GM04504 (cell line): ENCODE data around the gene CHST11.

ENCODE experiments used
- DNase-seq: peaks from one replicate; pipeline ENCODE4 v3.0.0-alpha.2; 2012; ENCODE audit warnings: low read depth

CHST11 gene

GRCh38 chr12:104460973-104461698 lies 4.4 kb downstream of the CHST11 start:
- DNase-seq = no peak

- no peak for DNase-seq
Measured at GRCh38 chr12:104462325-104462724, 5.6 kb downstream of the CHST11 start.

GRCh38 chr12:104462931-104463339 lies 6.2 kb downstream of the CHST11 start:
- DNase-seq = no peak

GRCh38 chr12:104463368-104463767 lies 6.6 kb downstream of the CHST11 start:
- DNase-seq = no peak

GRCh38 chr12:104464899-104465298 lies 8.2 kb downstream of the CHST11 start:
- no peak for DNase-seq

- no peak for DNase-seq
Measured at GRCh38 chr12:104466709-104467345, 10.1 kb downstream of the CHST11 start.

- DNase-seq = no peak
Measured at GRCh38 chr12:104467346-104467837, 10.6 kb downstream of the CHST11 start.

GRCh38 chr12:104468371-104468770 lies 11.6 kb downstream of the CHST11 start:
- no peak for DNase-seq

- no peak for DNase-seq
Measured at GRCh38 chr12:104469066-104469465, 12.3 kb downstream of the CHST11 start.

- no peak for DNase-seq
Measured at GRCh38 chr12:104469523-104469922, 12.8 kb downstream of the CHST11 start.

GRCh38 chr12:104470521-104470920 lies 13.8 kb downstream of the CHST11 start:
- DNase-seq = no peak

- no peak for DNase-seq
Measured at GRCh38 chr12:104471336-104471735, 14.6 kb downstream of the CHST11 start.

GRCh38 chr12:104472748-104473147 lies 16.0 kb downstream of the CHST11 start:
- DNase-seq = no peak

GRCh38 chr12:104473374-104473983 lies 16.7 kb downstream of the CHST11 start:
- no peak for DNase-seq

GRCh38 chr12:104475271-104475670 lies 18.5 kb downstream of the CHST11 start:
- no peak for DNase-seq

GRCh38 chr12:104477510-104478390 lies 21.0 kb downstream of the CHST11 start:
- no peak for DNase-seq

GRCh38 chr12:104478396-104479122 lies 21.8 kb downstream of the CHST11 start:
- no peak for DNase-seq

- no peak for DNase-seq
Measured at GRCh38 chr12:104479123-104479662, 22.4 kb downstream of the CHST11 start.

GRCh38 chr12:104480012-104480411 lies 23.3 kb downstream of the CHST11 start:
- DNase-seq = no peak

- DNase-seq = no peak
Measured at GRCh38 chr12:104480826-104481440, 24.2 kb downstream of the CHST11 start.

GRCh38 chr12:104482113-104482512 lies 25.4 kb downstream of the CHST11 start:
- no peak for DNase-seq
